RWPE2 (cell line): ENCODE data around the gene VPS13A.

Source experiments
- ATAC-seq: fragments of 200-7000 bp; cut with Tn5 transposase; 3 replicates; pipeline ENCODE4 v1.9.1; 2021; ENCODE audit warnings: low read depth
- DNase-seq: peaks from one replicate; pipeline ENCODE4 v3.0.0-alpha.2; 2020; ENCODE audit warnings: low spot score
- H3K27ac ChIP-seq: fragments of 450-650 bp; 2 replicates; pipeline ENCODE4 v1.5.1; 2017; ENCODE audit warnings: mild to moderate bottlenecking; ENCODE audit not compliant: poor library complexity, severe bottlenecking
- H3K27me3 ChIP-seq: fragments of 250-450 bp; sonication (Bioruptor Pico); 2 replicates; pipeline ENCODE4 v1.5.1; 2021; ENCODE audit warnings: mild to moderate bottlenecking, moderate library complexity; ENCODE audit not compliant: insufficient read depth, poor library complexity, severe bottlenecking
- H3K36me3 ChIP-seq: fragments of 250-450 bp; sonication (Bioruptor Pico); 2 replicates; pipeline ENCODE4 v1.5.1; 2020; ENCODE audit warnings: low read depth, mild to moderate bottlenecking, moderate library complexity
- H3K4me1 ChIP-seq: fragments of 250-450 bp; sonication (Bioruptor Pico); 2 replicates; pipeline ENCODE4 v1.5.1; 2021; ENCODE audit warnings: mild to moderate bottlenecking, moderate library complexity; ENCODE audit not compliant: insufficient read depth, poor library complexity, severe bottlenecking
- H3K4me3 ChIP-seq: fragments of 250-450 bp; sonication (Bioruptor Pico); 2 replicates; pipeline ENCODE4 v1.5.1; 2021; ENCODE audit warnings: mild to moderate bottlenecking, moderate library complexity; ENCODE audit not compliant: severe bottlenecking
- H3K9me3 ChIP-seq: fragments of 250-450 bp; sonication (Bioruptor Pico); 2 replicates; pipeline ENCODE4 v1.5.1; 2021; ENCODE audit warnings: mild to moderate bottlenecking, moderate library complexity; ENCODE audit not compliant: severe bottlenecking
- TF ChIP-seq, protein P1 (sequence below): fragments of 450-650 bp; IDR thresholded peaks from one replicate; pipeline ENCODE4 v1.5.1; 2017; ENCODE audit warnings: mild to moderate bottlenecking, moderate library complexity; ENCODE audit not compliant: poor library complexity, severe bottlenecking

The VPS13A gene

DNA sequence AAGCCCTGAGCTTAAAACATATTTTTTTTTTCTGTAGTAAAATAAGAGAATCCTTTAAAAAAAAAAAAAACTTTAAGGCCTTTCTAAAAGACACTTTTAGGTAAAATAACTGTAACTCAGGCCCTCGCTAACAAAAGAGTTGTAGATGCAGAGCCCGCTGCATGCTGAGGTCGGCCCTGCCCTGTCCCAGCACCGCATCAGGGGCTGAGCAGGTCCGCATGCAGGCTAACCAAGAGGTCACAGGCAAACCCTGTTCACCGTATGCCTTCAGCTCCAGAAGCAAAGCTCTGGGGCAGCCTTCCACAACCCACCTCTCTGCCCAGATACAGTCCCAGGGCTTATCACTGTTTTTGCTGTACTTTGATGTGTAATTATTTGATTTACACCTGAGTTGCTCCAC lies 254.7 kb downstream of the VPS13A start:
- no peaks in the 10 kb centered on the region for H3K27me3 ChIP-seq
- H3K36me3 ChIP-seq = no peaks in the 10 kb centered on the region
- H3K9me3 ChIP-seq = no peaks in the 10 kb centered on the region
- ATAC-seq = no peak
- DNase-seq = no peak
- no peaks in the 10 kb centered on the region for H3K4me1 ChIP-seq
- no peak overlapping the region for H3K4me3 ChIP-seq
- TF ChIP-seq, protein P1, sequence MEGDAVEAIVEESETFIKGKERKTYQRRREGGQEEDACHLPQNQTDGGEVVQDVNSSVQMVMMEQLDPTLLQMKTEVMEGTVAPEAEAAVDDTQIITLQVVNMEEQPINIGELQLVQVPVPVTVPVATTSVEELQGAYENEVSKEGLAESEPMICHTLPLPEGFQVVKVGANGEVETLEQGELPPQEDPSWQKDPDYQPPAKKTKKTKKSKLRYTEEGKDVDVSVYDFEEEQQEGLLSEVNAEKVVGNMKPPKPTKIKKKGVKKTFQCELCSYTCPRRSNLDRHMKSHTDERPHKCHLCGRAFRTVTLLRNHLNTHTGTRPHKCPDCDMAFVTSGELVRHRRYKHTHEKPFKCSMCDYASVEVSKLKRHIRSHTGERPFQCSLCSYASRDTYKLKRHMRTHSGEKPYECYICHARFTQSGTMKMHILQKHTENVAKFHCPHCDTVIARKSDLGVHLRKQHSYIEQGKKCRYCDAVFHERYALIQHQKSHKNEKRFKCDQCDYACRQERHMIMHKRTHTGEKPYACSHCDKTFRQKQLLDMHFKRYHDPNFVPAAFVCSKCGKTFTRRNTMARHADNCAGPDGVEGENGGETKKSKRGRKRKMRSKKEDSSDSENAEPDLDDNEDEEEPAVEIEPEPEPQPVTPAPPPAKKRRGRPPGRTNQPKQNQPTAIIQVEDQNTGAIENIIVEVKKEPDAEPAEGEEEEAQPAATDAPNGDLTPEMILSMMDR = no peak
- H3K27ac ChIP-seq = no peak overlapping the region

DNA sequence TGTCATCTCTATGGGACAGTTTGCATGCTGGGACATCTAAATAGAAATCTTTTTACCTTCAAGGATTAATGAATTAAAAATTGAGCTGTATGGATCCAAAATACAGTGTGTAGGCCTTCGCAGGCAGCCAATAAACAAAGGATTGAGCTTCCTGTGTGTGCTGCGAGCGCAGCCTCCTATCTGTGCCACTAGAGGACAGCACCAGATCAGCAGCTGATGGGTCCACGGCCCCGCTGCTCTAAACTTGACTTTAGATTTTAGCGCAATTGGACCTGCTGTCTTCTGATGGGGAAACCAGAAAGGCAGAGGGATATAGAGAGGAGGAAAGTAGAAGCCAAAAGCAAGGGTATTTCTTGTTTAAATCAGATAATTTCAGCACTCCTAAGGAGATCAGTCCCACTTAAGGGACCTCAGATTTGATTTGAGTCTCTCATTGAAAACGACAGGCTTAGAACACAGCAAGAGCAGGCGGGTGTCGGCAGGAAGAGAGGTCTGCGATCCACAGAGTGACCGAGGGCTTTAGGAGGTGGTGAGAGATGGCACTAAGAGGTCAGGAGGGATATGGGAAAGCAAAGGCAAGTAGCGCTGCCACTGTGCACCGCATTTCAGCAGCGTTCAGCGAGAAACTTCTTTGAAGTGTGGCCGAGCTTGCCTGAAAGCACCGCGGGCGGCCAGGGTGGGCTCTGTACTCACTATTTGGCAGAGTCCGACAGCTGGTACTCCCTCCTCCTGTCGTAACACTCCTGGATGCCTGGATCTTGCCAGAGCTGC lies 256.5 kb downstream of the VPS13A start:
- no peak overlapping the region for H3K27ac ChIP-seq
- peak; percentile 97 for ATAC-seq
- no peaks in the 10 kb centered on the region for H3K36me3 ChIP-seq
- no peaks in the 10 kb centered on the region for H3K9me3 ChIP-seq
- no peaks in the 10 kb centered on the region for H3K4me1 ChIP-seq
- TF ChIP-seq, protein P1 = peak; percentile 98
- H3K27me3 ChIP-seq = no peaks in the 10 kb centered on the region
- H3K4me3 ChIP-seq = no peak overlapping the region
- DNase-seq = no peak

DNA sequence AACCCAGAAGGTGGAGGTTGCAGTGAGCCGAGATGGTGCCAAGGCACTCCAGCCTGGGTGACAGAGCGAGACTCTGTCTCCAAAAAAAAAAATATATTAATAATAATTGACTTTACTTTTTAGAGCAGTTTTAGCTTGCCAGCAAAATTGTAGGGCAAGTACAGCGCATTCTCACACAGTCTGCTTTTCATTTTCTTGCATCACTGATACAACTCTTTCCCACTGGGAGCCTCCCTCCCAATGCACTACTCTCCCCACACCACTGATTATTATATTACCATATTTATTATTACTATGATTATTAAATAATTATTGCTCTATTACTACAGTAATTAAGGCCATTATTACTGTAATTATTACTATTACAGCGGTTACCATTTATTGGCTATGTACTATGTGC lies 257.9 kb downstream of the VPS13A start:
- no peak for DNase-seq
- no peaks in the 10 kb centered on the region for H3K4me1 ChIP-seq
- TF ChIP-seq, protein P1 = no peak
- H3K4me3 ChIP-seq = no peak overlapping the region
- no peak for ATAC-seq
- H3K27me3 ChIP-seq = no peaks in the 10 kb centered on the region
- H3K27ac ChIP-seq = no peak overlapping the region
- H3K36me3 ChIP-seq = no peaks in the 10 kb centered on the region
- H3K9me3 ChIP-seq = no peaks in the 10 kb centered on the region

DNA sequence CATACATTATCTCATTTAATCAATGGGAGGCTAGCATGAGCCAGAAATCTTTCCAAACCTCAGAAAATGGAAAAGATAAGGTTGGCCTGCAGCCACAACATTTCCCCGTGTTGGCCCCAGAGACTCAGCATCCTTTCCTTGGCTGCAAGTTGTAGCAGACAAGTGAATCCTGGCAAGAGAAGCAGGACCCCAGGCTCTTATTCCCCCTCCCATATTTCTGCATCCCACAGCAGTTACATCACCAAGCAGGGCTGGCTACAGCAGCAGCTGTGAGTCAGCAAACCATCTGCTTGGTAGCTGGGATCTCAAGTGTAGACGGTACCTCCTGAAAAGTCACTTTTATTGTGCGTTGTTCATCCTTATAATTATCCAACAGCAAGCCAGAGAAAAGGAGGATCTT lies 258.4 kb downstream of the VPS13A start:
- TF ChIP-seq, protein P1 = no peak
- DNase-seq = no peak
- no peaks in the 10 kb centered on the region for H3K9me3 ChIP-seq
- H3K27ac ChIP-seq = no peak overlapping the region
- H3K4me1 ChIP-seq = no peaks in the 10 kb centered on the region
- H3K27me3 ChIP-seq = no peaks in the 10 kb centered on the region
- ATAC-seq = no peak
- H3K4me3 ChIP-seq = no peak overlapping the region
- no peaks in the 10 kb centered on the region for H3K36me3 ChIP-seq

DNA sequence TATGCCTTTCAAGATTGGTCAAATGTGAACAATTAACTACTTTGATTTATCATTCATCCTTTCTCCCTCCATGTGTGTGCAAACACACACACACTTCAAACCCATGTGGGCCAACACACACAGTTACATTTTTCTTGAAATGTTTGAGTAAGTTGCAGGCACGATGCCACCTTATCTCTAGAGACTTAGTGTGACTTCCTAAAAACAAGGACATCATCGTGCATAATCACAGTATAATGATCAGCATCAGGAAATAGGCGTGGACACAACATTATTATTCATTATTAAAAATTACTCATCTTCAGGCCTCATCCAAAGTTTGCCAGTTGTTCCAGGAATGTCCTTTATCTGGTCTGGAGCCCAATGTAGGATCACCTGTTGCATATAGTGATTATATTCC lies 261.3 kb downstream of the VPS13A start:
- TF ChIP-seq, protein P1 = no peak

More for the DNA sequence above, 261.3 kb downstream of the VPS13A start:
- H3K27ac ChIP-seq = no peak overlapping the region
- ATAC-seq (no peak), DNase-seq (no peak)
- H3K27me3 ChIP-seq = no peaks in the 10 kb centered on the region
- H3K36me3 ChIP-seq = no peaks in the 10 kb centered on the region
- H3K9me3 ChIP-seq = no peaks in the 10 kb centered on the region
- H3K4me1 ChIP-seq = no peaks in the 10 kb centered on the region
- no peak overlapping the region for H3K4me3 ChIP-seq
